ENCODE results near the gene EEF1AKMT3.

EEF1AKMT3 gene

GRCh38 chr12:57809425-57809824 is 37.0 kb downstream of the EEF1AKMT3 start:
- TF ChIP-seq CTCF (IDR thresholded peaks at IDR 0.05; ENCODE audit: low read depth, low read length): no peak
- no peak overlapping the region for H3K4me3 ChIP-seq (ENCODE audit: low read depth, low read length)

- TF ChIP-seq CTCF (IDR thresholded peaks at IDR 0.05; ENCODE audit: low read depth, low read length): no peak
- no peak overlapping the region for H3K4me3 ChIP-seq (ENCODE audit: low read depth, low read length)
These were observed 38.0 kb downstream of the EEF1AKMT3 start for GRCh38 chr12:57810450-57810849.

GRCh38 chr12:57811028-57811755 is 38.8 kb downstream of the EEF1AKMT3 start:
- H3K4me3 ChIP-seq (ENCODE audit: low read depth, low read length): no peak overlapping the region
- TF ChIP-seq CTCF (IDR thresholded peaks at IDR 0.05; ENCODE audit: low read depth, low read length): no peak

GRCh38 chr12:57813111-57813970 is 40.9 kb downstream of the EEF1AKMT3 start:
- H3K4me3 ChIP-seq (ENCODE audit: low read depth, low read length): no peak overlapping the region
- TF ChIP-seq CTCF (IDR thresholded peaks at IDR 0.05; ENCODE audit: low read depth, low read length): no peak

- no peak overlapping the region for H3K4me3 ChIP-seq (ENCODE audit: low read depth, low read length)
- no peak for TF ChIP-seq CTCF (IDR thresholded peaks at IDR 0.05; ENCODE audit: low read depth, low read length)
These were observed 41.8 kb downstream of the EEF1AKMT3 start for GRCh38 chr12:57813971-57814772.

- no peak for TF ChIP-seq CTCF (IDR thresholded peaks at IDR 0.05; ENCODE audit: low read depth, low read length)
- H3K4me3 ChIP-seq (ENCODE audit: low read depth, low read length): no peak overlapping the region
These were observed 43.0 kb downstream of the EEF1AKMT3 start for GRCh38 chr12:57815177-57816000.

Measured in WI38 (cell line).